GM21367 (cell line): ENCODE data around the gene MNX1.

ENCODE experiments used
- ATAC-seq: cut with Tn5 transposase; IDR thresholded peaks from one replicate; pipeline ENCODE4 v1.9.1; 2021; ENCODE audit not compliant: unreplicated experiment

MNX1 gene

DNA sequence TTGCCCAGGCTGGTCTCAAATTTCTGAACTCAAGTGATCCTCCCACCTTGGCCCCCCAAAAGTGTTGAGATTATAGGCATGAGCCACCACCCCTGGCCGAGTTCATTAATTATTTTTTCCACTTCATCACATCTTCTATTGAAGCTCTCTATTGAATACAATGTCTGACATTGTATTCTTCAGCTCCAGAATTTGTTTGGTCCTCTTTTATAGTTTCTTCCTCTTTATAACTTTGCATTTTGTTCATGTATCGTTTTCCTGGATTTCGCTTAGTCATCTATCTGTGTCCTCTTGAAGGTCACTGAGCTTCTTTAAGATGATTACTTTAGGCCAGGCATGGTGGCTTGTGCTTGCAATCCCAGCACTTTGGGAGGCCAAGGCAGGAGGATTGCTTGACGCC, 30.8 kb downstream of the MNX1 start:
- no peak for ATAC-seq

DNA sequence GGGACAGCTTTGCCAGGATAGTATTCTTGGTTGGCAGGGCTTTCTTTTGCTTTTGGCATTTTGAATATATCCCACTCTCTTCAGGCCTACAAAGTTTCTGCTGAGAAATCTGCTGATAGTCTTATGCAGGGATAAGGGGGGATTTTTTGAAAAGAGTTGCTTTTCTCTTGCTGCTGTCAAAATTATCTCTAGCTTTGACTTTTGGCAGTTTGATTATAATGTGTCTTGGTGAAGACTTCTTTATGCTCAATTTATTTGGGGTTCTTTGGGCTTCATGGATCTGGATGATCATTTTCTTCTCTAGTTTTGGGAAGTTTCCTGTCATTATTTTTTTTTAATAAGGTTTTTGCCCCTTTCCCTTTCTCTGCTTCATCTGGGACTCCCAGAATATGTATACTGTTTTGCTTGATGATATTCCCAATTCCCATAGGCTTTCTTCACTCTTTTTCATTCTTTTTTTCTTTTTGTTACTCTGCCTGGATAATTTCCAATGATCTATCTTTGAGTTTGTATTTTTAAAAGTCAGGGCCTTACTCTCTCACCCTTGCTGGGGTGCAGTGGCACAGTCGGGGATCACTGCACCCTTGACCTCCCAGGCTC, 31.4 kb downstream of the MNX1 start:
- no peak for ATAC-seq

DNA sequence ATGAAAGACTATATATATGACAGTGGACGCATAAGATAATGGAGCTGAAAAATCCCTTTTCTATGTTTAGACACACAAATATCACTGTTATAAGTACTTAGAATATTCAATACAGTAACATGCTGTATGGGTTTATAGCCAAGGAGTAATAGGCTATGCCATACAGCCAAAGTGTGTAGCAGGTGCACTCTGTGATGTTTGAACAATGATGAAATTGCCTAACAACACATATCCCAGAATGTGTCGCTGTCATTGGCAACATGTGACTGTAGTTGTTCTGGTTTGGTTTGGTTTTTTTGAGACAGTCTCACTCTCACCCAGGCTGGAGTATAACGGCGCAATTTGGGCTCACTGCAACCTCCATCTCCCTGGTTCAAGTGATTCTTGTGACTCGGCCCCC, 34.8 kb downstream of the MNX1 start:
- no peak for ATAC-seq

DNA sequence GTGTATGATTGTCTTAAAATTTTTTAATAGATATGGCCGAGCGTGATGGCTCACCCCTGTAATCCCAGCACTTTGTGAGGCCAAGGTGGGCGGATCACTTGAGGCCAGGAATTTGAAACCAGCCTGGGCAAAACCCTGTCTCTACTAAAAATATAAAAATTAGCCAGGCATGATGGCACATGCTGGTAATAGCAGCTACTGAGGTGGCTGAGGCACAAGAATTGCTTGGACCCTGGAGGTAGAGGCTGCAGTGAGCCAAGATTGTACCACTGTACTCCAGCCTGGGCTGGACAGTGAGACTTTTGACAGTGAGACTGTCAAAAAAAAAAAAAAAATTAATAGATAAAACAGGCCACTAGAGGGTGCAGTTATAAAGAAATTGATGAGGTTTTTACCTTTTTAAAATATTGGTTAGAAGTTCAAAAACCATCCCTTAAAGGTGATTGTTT, 40.5 kb downstream of the MNX1 start:
- no peak for ATAC-seq

DNA sequence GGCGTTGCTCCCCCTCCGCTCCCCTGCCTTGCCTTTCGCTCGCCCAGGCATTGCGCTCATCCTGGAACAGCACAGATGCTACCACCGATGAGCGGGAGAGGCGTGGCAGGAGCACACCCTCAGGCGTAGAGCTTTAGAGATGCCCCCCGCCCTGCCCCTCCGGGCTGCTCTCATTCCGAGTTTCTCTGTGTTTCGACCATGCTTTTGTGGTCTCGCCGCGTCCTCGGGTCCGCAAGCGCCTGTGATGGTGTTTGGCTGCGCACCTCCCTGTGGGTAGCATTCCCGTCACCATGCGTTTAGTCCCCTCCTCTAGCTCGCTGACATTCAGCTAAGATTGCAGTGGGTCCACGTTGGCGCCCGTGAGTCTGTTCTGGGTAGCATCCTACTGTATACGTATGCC, 42.3 kb downstream of the MNX1 start:
- ATAC-seq, result no peak

DNA sequence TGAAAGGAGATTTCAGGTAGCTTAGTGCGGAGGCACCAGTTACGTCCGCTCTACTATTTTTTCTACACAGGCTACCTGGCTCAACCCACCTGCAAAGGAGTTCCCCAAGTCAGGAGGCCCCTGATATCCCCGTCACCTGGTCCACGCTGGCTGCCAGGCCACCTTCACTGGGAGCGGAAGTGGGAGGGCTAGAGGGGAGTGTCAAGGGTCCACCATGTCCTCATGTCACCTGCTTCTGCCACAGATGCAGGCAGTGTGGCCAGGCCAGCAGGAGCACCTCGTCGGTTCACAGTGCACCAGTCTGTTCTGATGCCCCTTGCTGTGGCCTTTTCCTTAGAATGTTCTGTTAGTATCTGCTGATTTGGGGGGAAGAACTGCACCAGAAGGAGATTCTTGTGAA, 44.1 kb downstream of the MNX1 start:
- ATAC-seq, result no peak

DNA sequence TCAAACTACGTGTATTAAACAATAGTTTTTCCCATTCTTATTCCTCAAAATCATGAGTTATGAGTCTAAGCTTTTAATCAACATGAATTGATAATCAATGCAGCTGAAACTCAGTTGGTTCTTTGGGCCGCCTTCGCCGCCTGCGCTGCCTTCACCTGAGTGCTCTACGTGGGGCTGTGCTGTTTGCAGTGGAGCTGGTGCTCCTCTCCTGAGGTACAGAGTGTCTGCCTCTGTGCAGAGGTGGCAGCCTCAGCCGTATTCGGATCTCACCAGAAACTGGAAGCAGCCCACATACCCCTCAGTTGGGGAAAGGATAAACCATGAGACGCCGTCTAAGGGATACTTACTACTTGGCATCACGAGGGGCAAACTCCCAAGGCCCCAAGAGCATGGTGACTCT, 45.5 kb downstream of the MNX1 start:
- ATAC-seq, result no peak

DNA sequence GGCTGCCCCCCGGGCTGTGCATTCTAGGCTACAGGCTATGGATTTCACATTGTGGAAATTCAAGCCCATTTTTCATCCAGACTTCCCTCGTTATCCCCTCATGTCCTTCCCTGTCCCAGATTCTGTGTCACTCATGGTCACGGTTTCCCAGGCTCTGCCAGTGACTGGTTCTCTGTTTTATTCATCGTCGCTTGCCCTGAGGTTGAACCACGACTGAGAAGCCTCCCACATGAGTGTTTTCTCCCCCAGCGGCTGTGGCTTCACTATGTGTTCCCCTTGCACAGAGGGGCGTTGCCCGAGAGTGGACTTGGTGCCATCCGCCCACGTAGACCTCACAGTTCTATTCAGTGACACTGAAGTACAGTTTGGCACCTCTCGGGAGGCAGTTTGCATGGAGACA, 47.0 kb downstream of the MNX1 start:
- no peak for ATAC-seq

DNA sequence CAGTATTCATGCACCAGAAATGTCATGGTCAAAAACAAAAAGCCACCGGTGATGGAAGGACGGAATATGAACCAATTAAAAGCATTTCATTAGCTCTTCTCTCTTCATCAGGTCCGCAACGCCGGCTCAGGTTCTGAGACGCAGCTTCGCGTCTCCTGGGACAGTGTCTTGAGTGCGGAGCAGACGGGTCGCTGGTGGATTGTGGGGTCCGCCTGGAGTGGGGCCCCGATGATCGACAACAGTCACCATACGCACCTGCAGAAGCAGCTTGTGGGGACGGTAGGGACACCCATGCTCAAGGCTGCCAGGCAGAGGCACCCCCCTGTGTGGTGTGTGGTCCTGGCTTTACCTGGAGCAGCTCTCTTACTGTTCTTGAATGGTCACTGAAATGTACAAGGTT, 47.6 kb downstream of the MNX1 start:
- no peak for ATAC-seq

DNA sequence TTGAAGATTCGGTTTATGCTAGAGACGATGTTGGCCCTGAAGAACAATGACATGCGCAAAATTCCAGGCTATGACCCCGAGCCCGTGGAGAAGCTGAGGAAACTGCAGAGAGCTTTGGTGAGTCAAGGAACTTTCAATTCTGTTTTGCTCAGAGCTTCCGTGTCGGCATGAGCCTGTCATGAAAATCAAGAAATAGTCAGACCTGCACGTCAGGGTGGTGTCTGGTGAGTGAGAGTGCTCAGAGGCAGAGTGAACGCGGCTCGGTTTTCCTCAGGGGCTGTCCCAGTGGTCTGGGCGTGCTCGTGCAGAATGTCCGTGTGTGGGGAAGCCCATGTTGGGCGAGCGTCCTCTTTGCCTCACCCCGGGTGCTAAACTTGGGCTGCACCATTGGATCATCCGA, 48.3 kb downstream of the MNX1 start:
- no peak for ATAC-seq

DNA sequence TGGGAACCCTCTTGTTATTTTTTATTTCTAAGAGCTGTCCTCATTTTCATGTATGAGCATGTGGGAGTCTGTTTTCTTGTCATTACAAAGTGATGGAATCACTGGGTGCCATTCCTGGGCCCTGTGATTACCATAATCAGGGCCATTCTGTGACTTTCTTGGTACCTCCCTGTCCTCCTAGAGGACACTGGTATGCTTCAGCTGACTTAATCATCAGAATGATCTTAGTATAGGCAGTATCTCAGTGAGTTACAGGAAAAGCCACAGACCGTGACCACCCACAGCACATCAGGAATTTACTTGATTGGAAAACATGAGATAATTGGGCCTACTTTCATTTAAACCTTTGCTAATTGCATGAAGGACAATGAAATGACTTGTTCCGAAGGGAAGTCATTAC, 53.7 kb downstream of the MNX1 start:
- no peak for ATAC-seq

DNA sequence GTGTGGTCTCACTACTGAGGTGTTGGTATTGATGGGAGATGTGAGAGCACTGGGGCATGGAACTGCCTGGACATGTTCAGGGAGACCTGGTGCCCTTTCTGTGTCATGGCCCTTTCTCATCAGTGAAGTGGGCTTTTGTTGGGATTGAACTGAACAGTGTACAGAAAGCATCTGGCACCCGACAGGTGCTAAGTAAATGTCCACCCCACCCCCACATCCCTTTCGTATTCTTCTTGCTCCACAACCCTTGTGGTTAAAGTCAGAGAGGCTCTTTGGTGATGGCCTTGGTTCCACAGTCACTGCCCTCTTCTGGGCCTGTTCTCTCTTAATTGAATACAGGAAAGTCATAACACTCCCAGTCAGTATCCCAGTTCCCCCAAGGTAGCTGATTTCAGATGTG, 55.5 kb downstream of the MNX1 start:
- no peak for ATAC-seq
